HEK293 (cell line): ENCODE measurements around the gene PSRC1.

Experiments
- CTCF ChIA-PET: fragments of 350-600 bp; formaldehyde crosslinking; extraction: SDS; loops from one replicate; lab custom pipeline; 2021; ENCODE audit warnings: antibody characterized with exemption; lab: Yijun Ruan, JAX
- POLR2A ChIA-PET: fragments of 300-600 bp; formaldehyde crosslinking; extraction: SDS; loops from one replicate; lab custom pipeline; 2020; ENCODE audit warnings: antibody characterized with exemption, inconsistent platforms; lab: Yijun Ruan, JAX
- H3K27ac ChIP-seq: fragments of 200-500 bp; sonication (Bioruptor generic); 2 replicates; pipeline ENCODE4 v1.5.1; 2014; ENCODE audit warnings: low read depth, low read length, control low read depth, inconsistent platforms; ENCODE audit errors: extremely low read depth
- H3K36me3 ChIP-seq, 2 experiments: fragments of 200-500 bp in 1 of 2; sonication (Bioruptor generic) in 1 of 2; 1 replicate in 1 of 2; 2 replicates in 1 of 2; pipeline ENCODE4 v1.5.1; 2014 to 2017; ENCODE audit warnings: inconsistent platforms in 2 of 2, low read length in 2 of 2; ENCODE audit not compliant: control insufficient read depth in 2 of 2, insufficient read depth in 1 of 2
- H3K4me1 ChIP-seq: fragments of 200-500 bp; sonication (Bioruptor generic); 2 replicates; pipeline ENCODE4 v1.5.1; 2014; ENCODE audit warnings: mild to moderate bottlenecking, low read length, inconsistent platforms; ENCODE audit not compliant: control insufficient read depth, insufficient read depth
- H3K4me3 ChIP-seq: 2 replicates; pipeline ENCODE4 v1.5.1; 2011; ENCODE audit warnings: low read depth, mild to moderate bottlenecking, control low read depth, low read length, moderate library complexity
- H3K9me3 ChIP-seq: fragments of 200-500 bp; sonication (Bioruptor generic); 2 replicates; pipeline ENCODE4 v1.5.1; 2014; ENCODE audit warnings: low read depth, low read length, inconsistent platforms; ENCODE audit not compliant: control insufficient read depth, insufficient read depth
- ATF2 ChIP-seq: fragments of 450-650 bp; formaldehyde crosslinking; IDR thresholded peaks from 2 replicates; pipeline ENCODE4 v1.5.1; 2016; ENCODE audit warnings: missing biosample characterization, missing genetic modification characterization, low read depth
- CTCF ChIP-seq: fragments of 450-650 bp; formaldehyde crosslinking; IDR thresholded peaks from 2 replicates; pipeline ENCODE4 v1.5.1; 2016; ENCODE audit warnings: missing biosample characterization, missing genetic modification characterization
- EGR2 ChIP-seq: fragments of 450-650 bp; formaldehyde crosslinking; IDR thresholded peaks from 2 replicates; pipeline ENCODE4 v1.5.1; 2016; ENCODE audit warnings: low read depth, missing biosample characterization, missing genetic modification characterization
- GLIS1 ChIP-seq: fragments of 450-650 bp; formaldehyde crosslinking; IDR thresholded peaks from 2 replicates; pipeline ENCODE4 v1.5.1; 2016; ENCODE audit warnings: missing biosample characterization, missing genetic modification characterization
- PBX3 ChIP-seq: sonication (generic); formaldehyde crosslinking; IDR thresholded peaks from 2 replicates; pipeline ENCODE4 v1.8.1; 2022; ENCODE audit warnings: mild to moderate bottlenecking, moderate library complexity, missing genetic modification reagents
- SCRT2 ChIP-seq: fragments of 450-650 bp; formaldehyde crosslinking; IDR thresholded peaks from 2 replicates; pipeline ENCODE4 v1.5.1; 2016; ENCODE audit warnings: missing biosample characterization, missing genetic modification characterization
- TCF7L2 ChIP-seq: IDR thresholded peaks from 2 replicates; pipeline ENCODE4 v1.6.1; 2011; ENCODE audit warnings: low read depth, mild to moderate bottlenecking, inconsistent platforms, low read length, moderate library complexity, borderline replicate concordance
- ZBTB20 ChIP-seq: fragments of 450-650 bp; formaldehyde crosslinking; IDR thresholded peaks from 2 replicates; pipeline ENCODE4 v1.5.1; 2016; ENCODE audit warnings: missing biosample characterization, missing genetic modification characterization
- ZNF155 ChIP-seq: fragments of 450-650 bp; formaldehyde crosslinking; IDR thresholded peaks from 2 replicates; pipeline ENCODE4 v1.5.1; 2016; ENCODE audit warnings: missing biosample characterization, missing genetic modification characterization
- ZNF16 ChIP-seq: fragments of 450-650 bp; formaldehyde crosslinking; IDR thresholded peaks from 2 replicates; pipeline ENCODE4 v1.5.1; 2016; ENCODE audit warnings: low read depth, missing biosample characterization, missing genetic modification characterization
- ZNF239 ChIP-seq: fragments of 450-650 bp; formaldehyde crosslinking; IDR thresholded peaks from 2 replicates; pipeline ENCODE4 v1.5.1; 2016; ENCODE audit warnings: missing biosample characterization, missing genetic modification characterization
- ZNF335 ChIP-seq: fragments of 450-650 bp; formaldehyde crosslinking; conservative IDR thresholded peaks from 2 replicates; pipeline ENCODE4 v1.5.1; 2016; ENCODE audit warnings: missing biosample characterization, missing genetic modification characterization
- ZNF391 ChIP-seq: fragments of 450-650 bp; formaldehyde crosslinking; IDR thresholded peaks from 2 replicates; pipeline ENCODE4 v1.5.1; 2016; ENCODE audit warnings: low read depth, missing biosample characterization, missing genetic modification characterization, borderline replicate concordance
- ZNF513 ChIP-seq: fragments of 450-650 bp; IDR thresholded peaks from 2 replicates; pipeline ENCODE4 v1.5.1; 2018; ENCODE audit warnings: missing biosample characterization, missing genetic modification characterization
- ZNF600 ChIP-seq: fragments of 450-650 bp; formaldehyde crosslinking; IDR thresholded peaks from 2 replicates; pipeline ENCODE4 v1.5.1; 2016; ENCODE audit warnings: missing biosample characterization, missing genetic modification characterization
- ZNF654 ChIP-seq: fragments of 450-650 bp; formaldehyde crosslinking; IDR thresholded peaks from 2 replicates; pipeline ENCODE4 v1.5.1; 2016; ENCODE audit warnings: low read depth, missing biosample characterization, missing genetic modification characterization
- ZNF660 ChIP-seq: fragments of 450-650 bp; IDR thresholded peaks from 2 replicates; pipeline ENCODE4 v1.5.1; 2018; ENCODE audit warnings: missing biosample characterization, mild to moderate bottlenecking, missing genetic modification characterization
- ZSCAN30 ChIP-seq: fragments of 450-650 bp; IDR thresholded peaks from 2 replicates; pipeline ENCODE4 v1.5.1; 2018; ENCODE audit warnings: missing biosample characterization, mild to moderate bottlenecking, missing genetic modification characterization, moderate library complexity

The PSRC1 gene

GRCh38 chr1:109239409-109240068 is 43.4 kb downstream of the PSRC1 start (continued):
- TF ChIP-seq CTCF (tag by site-specific recombination): peak; percentile 47
- no peak for TF ChIP-seq SCRT2
- 0 out of 2 replicates have a peak, but pooled peaks have one; percentile 12 for TF ChIP-seq ZNF600 (tag by site-specific recombination)
- TF ChIP-seq GLIS1 (tag by site-specific recombination): peak; percentile 93
- TF ChIP-seq ZNF391 (tag by site-specific recombination): 0 out of 2 replicates have a peak, but pooled peaks have one; percentile 14
- TF ChIP-seq ZNF513 (tag by site-specific recombination): no peak
- peak; percentile 17; the same call in 1 of the 2 replicates for TF ChIP-seq ZNF654 (tag by site-specific recombination)
- TF ChIP-seq EGR2 (tag by site-specific recombination): peak; percentile 80
- peak; percentile 96 for TF ChIP-seq ZNF335

GRCh38 chr1:109239047-109239408 is 43.9 kb downstream of the PSRC1 start:
- Histone ChIP-seq H3K36me3 (peaks cover 8 to 61% of the 10 kb centered on the region in 2 experiments; a peak in 2 of 3 replicates), H3K4me1 (no peaks in the 10 kb centered on the region), H3K4me3 (no peak overlapping the region), H3K27ac (no peak overlapping the region), H3K9me3 (no peaks in the 10 kb centered on the region)
- ChIA-PET CTCF (interaction anchor here (0.6 to 2.9 kb wide), 18 partner anchors 8 to 296 kb away, joined by 3 to 30 read pairs (median 4); partner anchors contain the start of genes CELSR2 and SORT1), POLR2A (interaction anchor here (0.5 to 3.3 kb wide), 3 partner anchors 11 to 159 kb away, joined by 4 to 15 read pairs (median 5); partner anchors contain the start of genes CELSR2 and SORT1)
- TF ChIP-seq ZNF654 (tag by site-specific recombination) (no peak), ZNF16 (tag by site-specific recombination) (no peak), ZNF155 (tag by site-specific recombination) (no peak), GLIS1 (tag by site-specific recombination) (no peak), ZNF239 (no peak), ZBTB20 (tag by site-specific recombination) (no peak), TCF7L2 (no peak)

GRCh38 chr1:109238382-109238781 is 44.6 kb downstream of the PSRC1 start:
- Histone ChIP-seq H3K36me3 (peaks cover 13 to 62% of the 10 kb centered on the region in 2 experiments; a peak in 2 of 3 replicates), H3K4me3 (no peak overlapping the region), H3K9me3 (no peaks in the 10 kb centered on the region), H3K4me1 (no peaks in the 10 kb centered on the region), H3K27ac (no peak overlapping the region)
- peak; percentile 61; the same call in 1 of the 2 replicates for TF ChIP-seq ZSCAN30 (tag by site-specific recombination)
- no peak for TF ChIP-seq ZNF660
- POLR2A ChIA-PET: interaction anchor here (3.3 kb wide), 1 partner anchor 160 kb away, joined by 15 read pairs; the partner anchor contains the start of gene SORT1
- CTCF ChIA-PET: interaction anchor here (0.6 to 2.9 kb wide), 9 partner anchors 7 to 294 kb away, joined by 3 to 30 read pairs (median 9); partner anchors contain the start of gene SORT1

- TF ChIP-seq PBX3 (CRISPR knock-in tag) (no peak), ATF2 (tag by site-specific recombination) (no peak), SCRT2 (peak; percentile 50; the same call in 1 of the 2 replicates)
- Histone ChIP-seq H3K36me3 (peaks cover 18 to 70% of the 10 kb centered on the region in 2 experiments; a peak in 2 of 3 replicates), H3K9me3 (no peaks in the 10 kb centered on the region), H3K4me3 (no peak overlapping the region), H3K27ac (no peak overlapping the region), H3K4me1 (no peaks in the 10 kb centered on the region)
- POLR2A ChIA-PET: no interaction called here
- CTCF ChIA-PET: interaction anchor here (2.3 kb wide), 1 partner anchor 295 kb away, joined by 8 read pairs; no protein-coding TSS in a partner anchor
These were observed 45.4 kb downstream of the PSRC1 start for GRCh38 chr1:109237512-109237911.
